ENCODE data around the gene RGS21.

DNA sequence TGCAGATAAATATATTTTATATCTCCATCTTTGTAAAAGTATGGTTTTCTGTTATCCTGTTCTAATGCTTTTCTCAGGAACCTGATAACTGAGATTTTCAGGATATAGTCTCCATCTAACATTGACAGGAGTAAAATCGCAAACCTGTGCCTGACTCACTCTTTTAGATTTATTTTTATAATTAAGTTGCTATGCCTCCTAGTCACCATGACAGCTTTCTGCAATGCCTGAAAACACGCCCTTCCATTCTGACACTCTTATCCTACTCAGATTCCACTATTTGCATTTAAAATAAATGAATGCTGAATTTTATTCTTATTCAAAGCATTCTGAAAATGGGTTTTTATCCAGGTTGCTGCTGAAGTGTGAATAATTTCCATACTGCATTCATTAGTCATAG lies 62.8 kb downstream of the RGS21 start:
- TF ChIP-seq EZH2 (optimal IDR thresholded peaks at IDR 0.05; ENCODE audit: low read depth, low read length) = no peak
- TF ChIP-seq, protein P1, sequence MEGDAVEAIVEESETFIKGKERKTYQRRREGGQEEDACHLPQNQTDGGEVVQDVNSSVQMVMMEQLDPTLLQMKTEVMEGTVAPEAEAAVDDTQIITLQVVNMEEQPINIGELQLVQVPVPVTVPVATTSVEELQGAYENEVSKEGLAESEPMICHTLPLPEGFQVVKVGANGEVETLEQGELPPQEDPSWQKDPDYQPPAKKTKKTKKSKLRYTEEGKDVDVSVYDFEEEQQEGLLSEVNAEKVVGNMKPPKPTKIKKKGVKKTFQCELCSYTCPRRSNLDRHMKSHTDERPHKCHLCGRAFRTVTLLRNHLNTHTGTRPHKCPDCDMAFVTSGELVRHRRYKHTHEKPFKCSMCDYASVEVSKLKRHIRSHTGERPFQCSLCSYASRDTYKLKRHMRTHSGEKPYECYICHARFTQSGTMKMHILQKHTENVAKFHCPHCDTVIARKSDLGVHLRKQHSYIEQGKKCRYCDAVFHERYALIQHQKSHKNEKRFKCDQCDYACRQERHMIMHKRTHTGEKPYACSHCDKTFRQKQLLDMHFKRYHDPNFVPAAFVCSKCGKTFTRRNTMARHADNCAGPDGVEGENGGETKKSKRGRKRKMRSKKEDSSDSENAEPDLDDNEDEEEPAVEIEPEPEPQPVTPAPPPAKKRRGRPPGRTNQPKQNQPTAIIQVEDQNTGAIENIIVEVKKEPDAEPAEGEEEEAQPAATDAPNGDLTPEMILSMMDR (IDR thresholded peaks at IDR 0.05; ENCODE audit: low read length) = no peak
